Right hindlimb (tissue), 1 donor: Measurements from ENCODE around the gene TROAP.
"Not testable (repeated sequence)": the region's sequence is repeated elsewhere in the genome, so short reads cannot be mapped to it uniquely, and the experiment has no call there.

Experiments
- DNase-seq: peaks from one replicate; pipeline ENCODE4 v3.0.0-alpha.2; 2018

The TROAP gene

DNA sequence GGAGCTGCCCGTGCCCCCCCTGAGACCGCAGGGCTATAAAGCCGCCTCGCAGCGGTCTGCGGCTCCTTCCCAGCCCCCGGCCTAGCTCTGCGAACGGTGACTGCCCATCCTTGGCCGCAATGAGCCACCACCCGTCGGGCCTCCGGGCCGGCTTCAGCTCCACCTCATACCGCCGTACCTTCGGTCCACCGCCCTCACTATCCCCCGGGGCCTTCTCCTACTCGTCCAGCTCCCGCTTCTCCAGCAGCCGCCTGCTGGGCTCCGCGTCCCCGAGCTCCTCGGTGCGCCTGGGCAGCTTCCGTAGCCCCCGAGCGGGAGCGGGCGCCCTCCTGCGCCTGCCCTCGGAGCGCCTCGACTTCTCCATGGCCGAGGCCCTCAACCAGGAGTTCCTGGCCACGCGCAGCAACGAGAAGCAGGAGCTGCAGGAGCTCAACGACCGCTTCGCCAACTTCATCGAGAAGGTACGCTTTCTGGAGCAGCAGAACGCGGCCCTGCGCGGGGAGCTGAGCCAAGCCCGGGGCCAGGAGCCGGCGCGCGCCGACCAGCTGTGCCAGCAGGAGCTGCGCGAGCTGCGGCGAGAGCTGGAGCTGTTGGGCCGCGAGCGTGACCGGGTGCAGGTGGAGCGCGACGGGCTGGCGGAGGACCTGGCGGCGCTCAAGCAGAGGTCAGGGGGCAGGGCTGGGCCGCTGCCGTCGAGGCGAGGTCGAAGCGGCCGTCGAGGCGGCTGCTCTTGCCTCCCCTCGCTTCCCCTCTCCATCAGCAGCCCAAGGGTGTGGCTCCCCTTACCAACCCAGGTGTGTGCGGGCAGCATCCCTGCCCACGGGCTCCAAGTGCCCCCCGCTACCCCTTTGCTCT is 27.7 kb upstream of the TROAP start, which contains the start of gene PRPH:
PRPH (plus strand) TSS at position 66 of the 855 bp plus-strand sequence; CDS start at position 120, 54 bp downstream.
- peak; percentile 45 for DNase-seq

DNA sequence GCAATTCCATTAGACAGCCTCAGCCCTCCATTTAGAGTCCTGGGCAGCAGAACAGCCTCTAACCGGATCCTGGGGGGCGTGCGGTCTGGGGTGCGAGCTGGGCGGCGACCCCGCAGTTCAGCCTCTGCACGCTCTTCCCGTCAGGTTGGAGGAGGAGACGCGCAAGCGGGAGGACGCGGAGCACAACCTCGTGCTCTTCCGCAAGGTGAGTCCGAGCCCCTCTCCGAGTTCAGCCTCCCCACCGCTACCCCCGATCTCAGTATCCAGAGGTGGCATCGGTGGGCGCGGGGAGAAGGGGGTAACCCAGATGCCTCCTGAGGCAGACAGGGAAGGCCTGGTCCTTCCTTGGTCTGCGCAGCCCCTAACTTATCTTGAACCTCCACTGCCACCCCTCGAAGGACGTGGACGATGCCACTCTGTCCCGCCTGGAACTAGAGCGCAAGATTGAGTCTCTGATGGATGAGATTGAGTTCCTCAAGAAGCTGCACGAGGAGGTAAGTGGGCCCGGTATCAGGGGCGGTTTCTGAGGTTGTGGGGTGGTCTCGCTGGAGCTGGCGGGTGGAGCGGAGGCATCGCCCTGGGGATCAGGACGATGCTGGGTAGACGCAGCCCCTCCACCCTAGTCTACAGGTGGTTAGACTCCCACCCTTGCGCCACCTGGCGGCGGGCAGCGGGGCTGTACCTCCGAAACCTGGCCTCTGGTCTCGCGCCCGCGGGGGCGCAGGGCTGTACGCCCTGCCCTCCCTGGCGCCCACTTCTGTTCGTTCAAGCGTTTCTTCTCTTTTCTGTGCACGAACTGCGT is 26.8 kb upstream of the TROAP start:
- DNase-seq, result no peak

DNA sequence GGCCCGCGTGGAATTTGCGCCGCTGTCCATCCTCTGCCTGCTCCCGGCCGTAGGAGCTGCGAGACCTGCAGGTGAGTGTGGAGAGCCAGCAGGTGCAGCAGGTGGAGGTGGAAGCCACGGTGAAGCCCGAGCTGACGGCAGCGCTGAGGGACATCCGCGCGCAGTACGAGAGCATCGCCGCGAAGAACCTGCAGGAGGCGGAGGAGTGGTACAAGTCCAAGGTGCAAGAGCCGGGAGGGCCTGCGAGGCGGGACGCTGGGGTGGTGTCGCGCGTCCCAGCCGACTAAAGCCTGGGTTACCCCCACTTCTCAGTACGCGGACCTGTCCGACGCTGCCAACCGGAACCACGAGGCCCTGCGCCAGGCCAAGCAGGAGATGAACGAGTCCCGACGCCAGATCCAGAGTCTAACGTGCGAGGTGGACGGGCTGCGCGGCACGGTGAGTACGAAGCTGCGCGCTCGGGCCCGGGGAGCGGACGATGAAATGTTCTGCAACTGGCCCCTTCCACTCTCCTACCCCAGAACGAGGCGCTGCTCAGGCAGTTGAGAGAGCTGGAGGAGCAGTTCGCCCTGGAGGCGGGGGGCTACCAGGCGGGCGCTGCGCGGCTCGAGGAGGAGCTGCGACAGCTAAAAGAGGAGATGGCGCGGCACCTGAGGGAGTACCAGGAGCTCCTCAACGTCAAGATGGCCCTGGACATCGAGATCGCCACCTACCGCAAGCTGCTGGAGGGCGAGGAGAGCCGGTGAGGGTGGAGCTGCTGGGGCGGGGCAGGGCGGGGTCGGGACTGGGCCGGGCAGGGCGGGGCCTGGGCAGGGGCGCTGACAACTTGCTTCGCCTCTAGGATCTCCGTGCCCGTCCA is 26.0 kb upstream of the TROAP start:
- DNase-seq, result no peak

DNA sequence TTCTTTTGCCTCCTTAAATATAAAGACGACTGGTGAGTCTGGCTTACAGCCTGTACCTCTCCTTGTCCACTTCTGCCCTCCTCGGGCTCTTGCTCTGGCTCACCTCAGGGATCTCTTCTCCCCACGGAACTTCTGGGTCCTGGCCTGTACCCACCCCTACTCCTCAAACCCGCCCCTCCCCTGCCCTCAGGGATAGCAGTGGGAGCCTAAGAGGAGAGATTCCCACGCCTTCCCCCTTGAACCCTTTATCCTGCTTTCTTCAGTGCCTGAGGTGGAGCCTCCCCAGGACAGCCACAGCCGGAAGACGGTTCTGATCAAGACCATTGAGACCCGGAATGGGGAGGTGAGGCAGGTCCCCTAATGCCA is 25.4 kb upstream of the TROAP start:
- DNase-seq, result no peak

GRCh38 chr12:49298160-49298559 is 24.9 kb upstream of the TROAP start:
- DNase-seq, result no peak

DNA sequence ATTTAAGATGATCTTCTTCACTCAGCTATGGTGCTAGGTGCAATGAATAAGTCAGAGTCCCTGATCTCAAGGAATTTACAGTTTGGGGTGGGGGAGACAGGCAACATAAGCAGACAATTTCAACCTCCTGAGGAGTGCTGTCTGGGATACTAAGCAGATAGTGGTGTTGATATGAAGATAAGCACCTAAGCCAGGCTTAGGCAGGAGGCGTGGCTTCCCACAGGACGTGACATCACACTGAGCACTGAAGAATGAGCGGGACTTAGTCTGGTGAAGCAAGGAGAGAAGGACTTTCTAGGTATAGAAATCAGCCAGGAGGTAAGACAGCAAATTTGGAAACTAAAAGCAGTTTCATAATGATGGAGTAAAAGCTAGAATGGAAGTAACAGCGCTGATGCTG is 21.3 kb upstream of the TROAP start:
- no peak for DNase-seq

GRCh38 chr12:49304161-49304560 is 18.9 kb upstream of the TROAP start:
- DNase-seq, result peak; percentile 51

DNA sequence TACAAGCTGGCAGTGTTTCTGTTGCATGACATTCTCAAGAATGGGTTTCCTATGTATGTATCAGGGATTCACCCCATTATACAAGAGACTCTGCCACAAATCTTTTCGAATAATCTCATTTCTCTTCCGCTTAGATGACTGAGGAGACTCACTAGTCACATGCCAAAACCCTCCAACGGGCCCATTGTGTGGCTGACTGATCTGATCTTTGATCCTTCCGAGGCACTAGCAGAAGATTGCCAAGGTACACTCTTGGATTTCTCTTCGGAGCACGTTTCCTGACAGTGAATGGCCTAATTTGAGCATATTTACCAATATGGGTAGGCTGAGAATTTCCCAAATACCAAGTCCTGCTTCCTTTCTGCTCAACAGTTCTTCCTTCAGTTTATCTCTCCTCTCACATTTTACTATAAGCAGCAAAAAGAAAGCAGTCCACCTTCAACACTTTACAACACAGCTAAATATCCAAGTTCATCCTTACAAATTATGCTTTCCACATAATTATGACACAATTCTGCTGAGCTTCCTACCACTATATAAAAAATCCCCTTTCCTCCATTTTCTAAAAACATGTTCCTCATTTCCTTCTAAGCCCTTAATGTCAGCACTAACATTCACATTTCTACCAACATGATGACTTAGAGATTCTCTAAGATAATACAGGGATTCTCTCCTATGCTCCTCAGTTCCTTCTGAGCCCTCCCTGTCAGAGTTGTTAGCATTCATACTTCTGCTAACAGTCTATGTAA is 17.1 kb upstream of the TROAP start:
- DNase-seq, result no peak

- DNase-seq, result no peak
Measured at GRCh38 chr12:49309386-49309785, 13.7 kb upstream of the TROAP start.

DNA sequence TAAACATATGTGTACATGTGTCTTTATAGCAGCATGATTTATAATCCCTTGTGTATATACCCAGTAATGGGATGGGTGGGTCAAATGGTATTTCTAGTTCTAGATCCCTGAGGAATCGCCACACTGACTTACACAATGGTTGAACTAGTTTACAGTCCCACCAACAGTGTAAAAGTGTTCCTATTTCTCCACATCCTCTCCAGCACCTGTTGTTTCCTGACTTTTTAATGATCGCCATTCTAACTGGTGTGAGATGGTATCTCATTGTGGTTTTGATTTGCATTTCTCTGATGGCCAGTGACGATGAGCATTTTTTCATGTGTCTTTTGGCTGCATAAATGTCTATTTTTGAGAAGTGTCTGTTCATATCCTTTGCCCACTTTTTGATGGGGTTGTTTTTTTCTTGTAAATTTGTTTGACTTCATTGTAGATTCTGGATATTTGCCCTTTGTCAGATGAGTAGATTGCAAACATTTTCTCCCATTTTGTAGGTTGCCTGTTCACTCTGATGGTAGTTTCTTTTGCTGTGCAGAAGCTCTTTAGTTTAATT is 12.5 kb upstream of the TROAP start:
- DNase-seq, result not testable (repeated sequence)

DNA sequence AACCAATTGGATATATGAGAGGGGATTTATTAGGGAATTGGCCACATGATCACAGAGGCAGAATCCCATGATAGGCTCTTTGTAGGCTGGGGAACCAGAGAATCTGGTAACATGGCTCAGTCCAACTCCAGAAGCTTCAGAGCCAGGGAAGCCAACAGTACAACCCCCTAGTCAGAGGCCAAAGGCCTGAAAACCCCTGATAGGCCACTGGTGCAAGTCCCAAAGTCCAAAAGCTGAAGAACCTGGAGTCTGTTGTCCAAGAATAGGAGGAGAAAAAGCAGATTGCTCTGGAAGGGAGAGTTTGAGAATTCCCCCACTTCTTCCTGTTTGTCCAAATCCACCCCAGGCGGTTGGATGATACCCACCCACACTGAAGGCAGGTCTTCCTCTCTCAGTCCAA is 8.2 kb upstream of the TROAP start:
- DNase-seq, result no peak

DNA sequence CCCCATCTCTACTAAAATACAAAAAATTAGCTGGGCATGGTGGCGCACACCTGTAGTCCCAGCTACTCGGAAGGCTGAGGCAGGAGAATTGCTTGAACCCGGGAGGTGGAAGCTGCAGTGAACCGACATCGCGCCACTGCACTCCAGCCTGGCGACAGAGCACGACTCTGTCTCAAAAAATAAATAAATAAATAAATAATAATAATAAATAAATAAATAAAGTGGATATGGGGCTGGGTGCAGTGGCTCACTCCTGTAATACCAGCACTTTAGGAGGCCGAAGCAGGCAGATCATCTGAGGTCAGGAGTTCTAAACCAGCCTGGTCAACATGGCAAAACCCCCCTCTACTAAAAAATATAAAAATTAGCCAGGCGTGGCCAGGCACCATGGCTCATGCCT is 5.9 kb upstream of the TROAP start:
- DNase-seq, result not testable (repeated sequence)

DNA sequence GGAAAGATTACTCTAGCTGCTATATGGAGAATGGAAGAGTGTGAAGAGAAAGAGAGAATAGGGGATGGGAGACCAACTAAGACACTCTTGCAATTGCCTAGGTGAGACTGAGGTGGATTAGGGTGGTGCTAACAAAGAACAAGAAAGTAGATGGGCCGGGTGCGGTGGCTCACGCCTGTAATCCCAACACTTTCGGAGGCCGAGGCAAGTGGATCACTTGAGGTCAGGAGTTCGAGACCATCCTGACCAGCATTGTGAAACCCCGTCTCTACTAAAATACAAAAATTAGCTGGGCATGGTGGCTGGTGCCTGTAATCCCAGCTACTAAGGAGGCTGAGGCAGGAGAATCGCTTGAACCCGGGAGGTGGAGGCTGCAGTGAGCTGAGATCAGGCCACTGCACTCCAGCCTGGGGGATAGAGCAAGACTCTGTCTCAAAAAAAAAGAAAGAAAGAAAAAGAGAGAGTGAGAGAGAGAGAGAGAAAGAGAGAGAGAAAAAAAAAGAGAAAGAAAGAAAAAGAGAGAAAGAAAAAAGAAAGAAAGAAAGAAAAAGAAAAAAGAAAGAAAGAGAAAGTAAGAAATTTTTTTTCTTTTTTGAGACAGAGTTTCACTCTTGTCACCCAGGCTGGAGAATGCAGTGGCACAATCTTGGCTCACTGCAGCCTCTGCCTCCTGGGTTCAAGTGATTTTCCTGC is 2.5 kb upstream of the TROAP start:
- DNase-seq, result not testable (repeated sequence)

DNA sequence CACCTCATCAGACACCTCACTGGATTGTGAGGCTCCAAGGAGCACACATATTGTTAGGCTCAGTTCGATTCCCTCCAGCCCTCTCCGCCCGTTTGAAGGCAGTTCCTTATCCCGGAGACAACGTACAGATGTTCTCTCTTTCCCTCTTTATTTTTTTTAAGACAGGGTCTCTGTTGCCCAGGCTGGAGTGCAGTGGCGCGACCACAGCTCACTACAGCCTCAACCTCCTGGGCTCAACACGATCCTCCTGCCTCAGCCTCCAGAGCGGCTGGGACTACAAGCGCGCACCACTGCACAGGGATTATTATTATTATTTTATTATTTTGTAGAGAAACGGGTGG is 718 bp upstream of the TROAP start:
- no peak for DNase-seq

DNA sequence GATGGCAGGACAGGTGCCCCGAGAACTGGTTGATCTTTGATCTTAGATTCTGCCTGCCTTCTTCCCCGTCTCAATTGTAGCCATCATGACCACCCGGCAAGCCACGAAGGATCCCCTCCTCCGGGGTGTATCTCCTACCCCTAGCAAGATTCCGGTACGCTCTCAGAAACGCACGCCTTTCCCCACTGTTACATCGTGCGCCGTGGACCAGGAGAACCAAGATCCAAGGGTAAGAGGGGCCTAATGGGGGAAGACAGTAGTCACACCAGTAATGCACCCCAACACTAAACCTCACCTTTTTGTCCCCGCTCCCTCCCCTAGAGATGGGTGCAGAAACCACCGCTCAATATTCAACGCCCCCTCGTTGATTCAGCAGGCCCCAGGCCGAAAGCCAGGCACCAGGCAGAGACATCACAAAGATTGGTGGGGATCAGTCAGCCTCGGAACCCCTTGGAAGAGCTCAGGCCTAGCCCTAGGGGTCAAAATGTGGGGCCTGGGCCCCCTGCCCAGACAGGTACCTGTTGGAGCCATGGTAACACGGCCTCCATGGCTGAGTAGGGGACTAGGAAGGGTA is 556 bp downstream of the TROAP start:
- DNase-seq, result no peak

DNA sequence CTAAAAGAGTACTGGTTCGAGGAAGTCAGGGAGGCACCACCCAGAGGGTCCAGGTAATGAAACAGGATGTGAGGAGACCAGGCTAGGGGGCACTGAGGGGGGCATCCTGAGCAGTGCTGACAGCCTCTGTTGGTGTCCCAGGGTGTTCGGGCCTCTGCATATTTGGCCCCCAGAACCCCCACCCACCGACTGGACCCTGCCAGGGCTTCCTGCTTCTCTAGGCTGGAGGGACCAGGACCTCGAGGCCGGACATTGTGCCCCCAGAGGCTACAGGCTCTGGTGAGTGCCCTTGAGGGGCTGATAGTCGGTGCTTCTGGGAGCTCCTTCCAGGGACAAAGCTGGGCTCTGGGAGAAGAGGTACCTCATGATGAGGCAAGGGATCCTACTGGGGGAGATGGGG is 2.6 kb downstream of the TROAP start:
- DNase-seq, result no peak

- DNase-seq, result no peak
Measured at GRCh38 chr12:49327368-49327767, 4.3 kb downstream of the TROAP start.

- DNase-seq, result no peak
Measured at GRCh38 chr12:49327887-49328286, 4.8 kb downstream of the TROAP start.

GRCh38 chr12:49328816-49329215 is 5.8 kb downstream of the TROAP start:
- DNase-seq, result no peak

DNA sequence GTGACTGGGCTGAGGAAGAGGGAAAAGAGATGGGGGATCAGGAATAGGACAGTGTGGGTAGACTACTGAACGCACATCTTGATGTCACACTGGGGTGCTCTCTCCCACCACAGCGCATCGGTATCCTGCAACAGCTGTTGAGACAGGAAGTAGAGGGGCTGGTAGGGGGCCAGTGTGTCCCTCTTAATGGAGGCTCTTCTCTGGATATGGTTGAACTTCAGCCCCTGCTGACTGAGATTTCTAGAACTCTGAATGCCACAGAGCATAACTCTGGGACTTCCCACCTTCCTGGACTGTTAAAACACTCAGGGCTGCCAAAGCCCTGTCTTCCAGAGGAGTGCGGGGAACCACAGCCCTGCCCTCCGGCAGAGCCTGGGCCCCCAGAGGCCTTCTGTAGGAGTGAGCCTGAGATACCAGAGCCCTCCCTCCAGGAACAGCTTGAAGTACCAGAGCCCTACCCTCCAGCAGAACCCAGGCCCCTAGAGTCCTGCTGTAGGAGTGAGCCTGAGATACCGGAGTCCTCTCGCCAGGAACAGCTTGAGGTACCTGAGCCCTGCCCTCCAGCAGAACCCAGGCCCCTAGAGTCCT is 7.1 kb downstream of the TROAP start:
- no peak for DNase-seq
